Fibroblast of the aortic adventitia (primary cell): ENCODE results near the gene UIMC1. TPM values are rescaled to one million over a fixed set of nuclear protein-coding genes. Genes with fewer than 3 reads are reported as not detected.
"Not testable (repeated sequence)": the region's sequence is repeated elsewhere in the genome, so short reads cannot be mapped to it uniquely, and the experiment has no call there.

Experiments
- DNase-seq: peaks from one replicate; pipeline ENCODE4 v3.0.0-alpha.2; 2010; ENCODE audit warnings: low read depth
- H3K4me3 ChIP-seq: 2 replicates; pipeline ENCODE4 v1.5.1; 2011; ENCODE audit warnings: low read depth, mild to moderate bottlenecking, control low read depth, low read length, moderate library complexity
- CTCF ChIP-seq: IDR thresholded peaks from 2 replicates; pipeline ENCODE4 v1.5.1; 2011; ENCODE audit warnings: mild to moderate bottlenecking, low read length, control low read depth, inconsistent platforms; ENCODE audit not compliant: insufficient read depth
- total RNA-seq: library from RNA; depleted of rRNA; stranded (reverse); fragments of >200 nt; gene quantifications from 2 replicates; pipeline ENCODE4 v1.2.3, GENCODE V29; 2012; ENCODE audit warnings: low replicate concordance

UIMC1 gene
- total RNA-seq, 1 donor = 34.7 TPM

- no peak for DNase-seq
- H3K4me3 ChIP-seq = no peak overlapping the region
- TF ChIP-seq CTCF = no peak
Measured at GRCh38 chr5:177015156-177015555, 8.6 kb upstream of the UIMC1 start.

GRCh38 chr5:177010153-177010552, 3.6 kb upstream of the UIMC1 start:
- no peak overlapping the region for H3K4me3 ChIP-seq
- DNase-seq = no peak
- no peak for TF ChIP-seq CTCF

GRCh38 chr5:177008716-177009115, 2.1 kb upstream of the UIMC1 start:
- H3K4me3 ChIP-seq = no peak overlapping the region
- DNase-seq = peak; percentile 67
- no peak for TF ChIP-seq CTCF

- peak; percentile 54 for DNase-seq
- TF ChIP-seq CTCF = peak; percentile 58
- H3K4me3 ChIP-seq = peak overlapping the region; percentile 96
Measured at GRCh38 chr5:177005619-177006264, 837 bp downstream of the UIMC1 start.

GRCh38 chr5:177004961-177005360, 1.6 kb downstream of the UIMC1 start:
- TF ChIP-seq CTCF = no peak
- H3K4me3 ChIP-seq = peak overlapping the region; percentile 96
- no peak for DNase-seq

- no peak overlapping the region for H3K4me3 ChIP-seq
- no peak for TF ChIP-seq CTCF
- DNase-seq = no peak
Measured at GRCh38 chr5:177003649-177004048, 2.9 kb downstream of the UIMC1 start.

- H3K4me3 ChIP-seq = not testable (repeated sequence)
Measured at GRCh38 chr5:176999526-176999925, 7.1 kb downstream of the UIMC1 start.

More at GRCh38 chr5:176999526-176999925, 7.1 kb downstream of the UIMC1 start:
- not testable (repeated sequence) for DNase-seq
